BJ (cell line): ENCODE data around the gene RPS6KA2. TPM values are rescaled to one million over a fixed set of nuclear protein-coding genes. Genes with fewer than 3 reads are reported as not detected.

Source experiments
- CTCF ChIA-PET: fragments of 350-600 bp; formaldehyde crosslinking; extraction: SDS; loops from one replicate; lab custom pipeline; 2021; ENCODE audit warnings: antibody characterized with exemption, inconsistent platforms; lab: Yijun Ruan, JAX
- POLR2A ChIA-PET: fragments of 300-600 bp; sonication (Branson Sonifier 250); formaldehyde crosslinking; extraction: SDS; loops from one replicate; lab custom pipeline; 2021; ENCODE audit warnings: antibody characterized with exemption; lab: Charles Lee
- DNase-seq: peaks from one replicate; pipeline ENCODE4 v3.0.0-alpha.2; 2011; ENCODE audit warnings: low read depth
- H3K27me3 ChIP-seq: 2 replicates; pipeline ENCODE4 v1.6.0; 2011; ENCODE audit warnings: low read length; ENCODE audit not compliant: control insufficient read depth, insufficient read depth
- H3K36me3 ChIP-seq: 2 replicates; pipeline ENCODE4 v1.5.1; 2011; ENCODE audit warnings: low read length; ENCODE audit not compliant: control insufficient read depth, insufficient read depth
- H3K4me3 ChIP-seq: 2 replicates; pipeline ENCODE4 v1.5.1; 2011; ENCODE audit warnings: low read depth, mild to moderate bottlenecking, control low read depth, low read length
- polyA plus RNA-seq: library from polyadenylated mRNA; depleted of rRNA; stranded (reverse); fragments of >200 nt; gene quantifications from 2 replicates; pipeline ENCODE4 v1.2.3, GENCODE V29; 2011
- TF ChIP-seq, protein P1 (sequence below): IDR thresholded peaks from 2 replicates; pipeline ENCODE4 v1.5.1; 2011; ENCODE audit warnings: low read depth, mild to moderate bottlenecking, control low read depth, inconsistent platforms, low read length, moderate library complexity; ENCODE audit not compliant: insufficient read depth

The RPS6KA2 gene
- polyA plus RNA-seq, 1 experiment = 80.8 TPM

DNA sequence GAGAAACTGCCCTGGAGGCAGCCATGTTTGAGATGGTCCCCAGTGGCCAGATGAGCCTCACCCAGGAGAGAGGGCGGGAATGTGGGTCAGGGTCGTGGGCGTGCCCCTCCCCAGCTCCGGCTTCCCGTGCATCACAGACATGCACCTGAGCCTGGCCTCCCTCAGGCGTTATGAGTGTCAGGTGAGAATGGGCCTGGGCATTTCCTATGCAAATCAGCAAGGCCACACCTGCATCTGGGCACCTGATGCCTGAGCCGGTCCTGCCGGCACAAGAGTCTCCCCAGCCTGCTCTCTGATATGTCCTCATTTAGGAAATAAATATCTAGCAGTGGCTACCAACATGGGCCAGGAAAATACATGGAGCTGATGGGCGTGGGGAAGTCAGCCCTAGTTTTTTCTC, 123.0 kb downstream of the RPS6KA2 start:
- TF ChIP-seq, protein P1, sequence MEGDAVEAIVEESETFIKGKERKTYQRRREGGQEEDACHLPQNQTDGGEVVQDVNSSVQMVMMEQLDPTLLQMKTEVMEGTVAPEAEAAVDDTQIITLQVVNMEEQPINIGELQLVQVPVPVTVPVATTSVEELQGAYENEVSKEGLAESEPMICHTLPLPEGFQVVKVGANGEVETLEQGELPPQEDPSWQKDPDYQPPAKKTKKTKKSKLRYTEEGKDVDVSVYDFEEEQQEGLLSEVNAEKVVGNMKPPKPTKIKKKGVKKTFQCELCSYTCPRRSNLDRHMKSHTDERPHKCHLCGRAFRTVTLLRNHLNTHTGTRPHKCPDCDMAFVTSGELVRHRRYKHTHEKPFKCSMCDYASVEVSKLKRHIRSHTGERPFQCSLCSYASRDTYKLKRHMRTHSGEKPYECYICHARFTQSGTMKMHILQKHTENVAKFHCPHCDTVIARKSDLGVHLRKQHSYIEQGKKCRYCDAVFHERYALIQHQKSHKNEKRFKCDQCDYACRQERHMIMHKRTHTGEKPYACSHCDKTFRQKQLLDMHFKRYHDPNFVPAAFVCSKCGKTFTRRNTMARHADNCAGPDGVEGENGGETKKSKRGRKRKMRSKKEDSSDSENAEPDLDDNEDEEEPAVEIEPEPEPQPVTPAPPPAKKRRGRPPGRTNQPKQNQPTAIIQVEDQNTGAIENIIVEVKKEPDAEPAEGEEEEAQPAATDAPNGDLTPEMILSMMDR = no peak
- no peaks in the 10 kb centered on the region for H3K27me3 ChIP-seq
- CTCF ChIA-PET = no interaction called here
- POLR2A ChIA-PET = no interaction called here
- H3K36me3 ChIP-seq = peaks cover 19% of the 10 kb centered on the region
- no peak for DNase-seq
- no peak overlapping the region for H3K4me3 ChIP-seq

GRCh38 chr6:166503167-166503744, 123.8 kb downstream of the RPS6KA2 start:
- Histone ChIP-seq H3K36me3 (peaks cover 20% of the 10 kb centered on the region), H3K4me3 (no peak overlapping the region), H3K27me3 (no peaks in the 10 kb centered on the region)
- no peak for DNase-seq
- POLR2A ChIA-PET = no interaction called here
- CTCF ChIA-PET = interaction anchor here (1.2 kb wide), 1 partner anchor 12 kb away, joined by 3 read pairs; no protein-coding TSS in a partner anchor
- TF ChIP-seq, protein P1 = no peak

- no peaks in the 10 kb centered on the region for H3K27me3 ChIP-seq
- TF ChIP-seq, protein P1 = no peak
- DNase-seq = no peak
- H3K36me3 ChIP-seq = peaks cover 23% of the 10 kb centered on the region
- no peak overlapping the region for H3K4me3 ChIP-seq
- ChIA-PET POLR2A (no interaction called here), CTCF (interaction anchor here (1.2 kb wide), 1 partner anchor 13 kb away, joined by 3 read pairs; no protein-coding TSS in a partner anchor)
Measured at GRCh38 chr6:166502453-166502852, 124.6 kb downstream of the RPS6KA2 start.

DNA sequence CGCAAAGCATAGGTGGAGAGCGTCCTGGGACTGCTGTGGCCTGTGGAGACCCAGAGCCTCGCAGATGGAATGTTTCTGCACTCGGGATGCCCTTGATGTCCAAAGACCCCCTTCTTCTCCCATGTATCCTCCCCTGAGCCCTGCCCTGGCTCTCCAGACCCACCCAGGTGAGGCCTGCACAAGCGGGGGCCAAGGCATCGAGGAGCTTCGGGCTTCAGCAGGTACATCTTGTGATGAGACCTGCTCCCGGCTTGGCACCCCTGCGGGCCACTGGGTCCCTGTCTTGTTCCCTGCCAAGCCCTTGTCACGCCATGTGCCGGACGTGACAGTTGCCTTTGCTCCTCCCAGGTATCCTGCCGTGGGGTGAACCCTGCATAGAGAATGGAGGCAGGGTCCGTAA, 125.8 kb downstream of the RPS6KA2 start:
- DNase-seq = no peak
- peaks cover 24% of the 10 kb centered on the region for H3K36me3 ChIP-seq
- H3K27me3 ChIP-seq = no peaks in the 10 kb centered on the region
- POLR2A ChIA-PET = no interaction called here
- no peak overlapping the region for H3K4me3 ChIP-seq
- CTCF ChIA-PET = no interaction called here
- TF ChIP-seq, protein P1 = no peak

GRCh38 chr6:166500246-166500645, 126.8 kb downstream of the RPS6KA2 start:
- POLR2A ChIA-PET = no interaction called here
- TF ChIP-seq, protein P1 = no peak
- peaks cover 24% of the 10 kb centered on the region for H3K36me3 ChIP-seq

More at GRCh38 chr6:166500246-166500645, 126.8 kb downstream of the RPS6KA2 start:
- DNase-seq = no peak
- CTCF ChIA-PET = no interaction called here
- Histone ChIP-seq H3K4me3 (no peak overlapping the region), H3K27me3 (no peaks in the 10 kb centered on the region)
